OCI-LY7 (cell line): Measurements from ENCODE around the gene TMEM184A. TPM values are rescaled to one million over a fixed set of nuclear protein-coding genes. Genes with fewer than 3 reads are reported as not detected.

Experiments used
- BruUV-seq: library from RNA; stranded (reverse); fragments of 400-500 nt; replicated peaks from 2 replicates; lab custom pipeline; 2021; lab: Mats Ljungman, UMichigan
- CTCF ChIA-PET: fragments of 300-600 bp; sonication (Branson Sonifier 250); formaldehyde crosslinking; loops from one replicate; lab custom pipeline; 2022; ENCODE audit warnings: antibody characterized with exemption; ENCODE audit not compliant: unreplicated experiment; lab: Charles Lee
- POLR2A ChIA-PET: fragments of 300-600 bp; sonication (Branson Sonifier 250); formaldehyde crosslinking; loops from one replicate; lab custom pipeline; 2022; ENCODE audit warnings: antibody characterized with exemption; lab: Charles Lee
- DNase-seq: peaks from one replicate; pipeline ENCODE4 v3.0.0-alpha.2; 2015; ENCODE audit warnings: low spot score
- H2AFZ ChIP-seq: fragments of 200-600 bp; sonication (generic), shearing (Covaris generic); 2 replicates; pipeline ENCODE4 v1.6.1; 2014; ENCODE audit warnings: mild to moderate bottlenecking, antibody characterized with exemption, low read length, moderate library complexity
- H3K27ac ChIP-seq: fragments of 200-600 bp; sonication (generic); 2 replicates; pipeline ENCODE4 v1.5.1; 2014; ENCODE audit warnings: mixed run types, low read depth, mild to moderate bottlenecking, moderate library complexity, low read length, inconsistent platforms; ENCODE audit not compliant: poor library complexity, severe bottlenecking
- H3K36me3 ChIP-seq: fragments of 200-600 bp; sonication (generic); 2 replicates; pipeline ENCODE4 v1.6.1; 2014; ENCODE audit warnings: mild to moderate bottlenecking, antibody characterized with exemption, low read length, moderate library complexity, mixed read lengths; ENCODE audit not compliant: insufficient read depth
- H3K4me1 ChIP-seq: fragments of 200-600 bp; sonication (generic); 2 replicates; pipeline ENCODE4 v1.5.1; 2014; ENCODE audit warnings: mild to moderate bottlenecking, low read length; ENCODE audit not compliant: insufficient read depth, poor library complexity, severe bottlenecking
- H3K4me2 ChIP-seq: fragments of 200-600 bp; sonication (generic); 2 replicates; pipeline ENCODE4 v1.6.1; 2014; ENCODE audit warnings: mild to moderate bottlenecking, low read length
- H3K4me3 ChIP-seq: fragments of 200-600 bp; sonication (generic); 2 replicates; pipeline ENCODE4 v1.5.1; 2014; ENCODE audit warnings: mild to moderate bottlenecking, low read depth, low read length; ENCODE audit not compliant: poor library complexity, severe bottlenecking
- H3K79me2 ChIP-seq: fragments of 200-600 bp; sonication (generic); 2 replicates; pipeline ENCODE4 v1.6.1; 2016; ENCODE audit warnings: low read depth, mild to moderate bottlenecking, low read length, moderate library complexity, mixed read lengths; ENCODE audit not compliant: insufficient read depth
- H3K9me2 ChIP-seq: fragments of 200-600 bp; sonication (generic); 2 replicates; pipeline ENCODE4 v1.6.1; 2016; ENCODE audit warnings: mild to moderate bottlenecking, low read length, mixed read lengths; ENCODE audit not compliant: insufficient read depth
- H3K9me3 ChIP-seq: fragments of 200-600 bp; sonication (generic); 2 replicates; pipeline ENCODE4 v1.6.1; 2014; ENCODE audit warnings: mild to moderate bottlenecking, mixed run types, low read length, mixed read lengths
- H4K20me1 ChIP-seq: fragments of 200-600 bp; sonication (generic); 2 replicates; pipeline ENCODE4 v1.6.1; 2014; ENCODE audit warnings: mild to moderate bottlenecking, antibody characterized with exemption, low read length, moderate library complexity, mixed read lengths; ENCODE audit not compliant: insufficient read depth
- EZH2phosphoT487 ChIP-seq: fragments of 200-600 bp; sonication (generic); IDR thresholded peaks from 2 replicates; pipeline ENCODE4 v1.6.1; 2018; ENCODE audit warnings: low read depth, borderline replicate concordance, mild to moderate bottlenecking, mixed run types, antibody characterized with exemption, low read length, moderate library complexity, mixed read lengths
- intact Hi-C: fragments of 100-400 bp; cut with micrococcal nuclease; formaldehyde crosslinking; loops from one replicate; pipeline ENCODE4 v1.10.0; 2022; ENCODE audit not compliant: unreplicated experiment
- total RNA-seq, 2 experiments: library from RNA; depleted of rRNA in 1 of 2; stranded (reverse); fragments of >200 nt in 1 of 2; shearing (Covaris generic) in 1 of 2; gene quantifications; 2 replicates each; pipeline ENCODE4 v1.2.3, GENCODE V29; 2014 to 2022
- TF ChIP-seq, protein P1 (sequence below): fragments of 200-600 bp; sonication (generic); conservative IDR thresholded peaks from 2 replicates; pipeline ENCODE4 v1.5.1; 2014; ENCODE audit warnings: mild to moderate bottlenecking, antibody characterized with exemption, low read length, moderate library complexity, mixed read lengths

TMEM184A gene
- total RNA-seq, 2 experiments from 2014 or later = 0.19 TPM; not detected in 1

DNA sequence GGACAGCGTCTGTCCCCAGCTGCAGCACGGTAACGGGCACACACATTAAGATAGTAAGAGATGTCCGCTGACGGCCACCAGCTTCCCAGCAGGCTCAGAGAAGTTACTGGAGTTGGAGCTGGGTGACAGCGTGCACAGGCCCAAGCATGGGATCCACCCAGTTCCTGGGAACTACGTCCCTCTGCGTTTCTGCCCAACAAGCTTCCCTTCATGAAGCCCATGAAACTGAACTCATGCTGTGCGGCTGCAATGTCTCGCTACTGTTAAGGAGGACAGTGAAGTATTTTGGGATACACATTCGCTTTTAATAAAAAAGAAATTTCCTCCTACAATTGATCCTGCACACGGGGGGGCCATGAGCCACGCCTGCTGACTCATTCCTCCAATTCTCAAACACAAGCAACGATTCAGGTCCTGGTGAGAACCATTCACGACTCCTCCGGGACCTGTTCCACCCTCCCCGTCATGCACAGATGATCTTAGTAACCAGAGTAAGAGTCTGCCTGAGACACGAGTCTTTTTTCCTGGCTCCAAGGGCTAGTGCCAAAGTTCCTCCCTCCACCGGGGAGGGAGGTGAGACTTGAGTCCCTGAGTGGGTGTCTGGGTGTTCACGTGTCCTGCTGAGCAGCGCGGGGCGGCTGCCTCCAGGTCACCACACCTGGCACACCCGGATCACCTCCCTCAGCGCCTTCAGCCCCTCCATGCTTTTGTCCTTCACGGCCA lies 11.2 kb upstream of the TMEM184A start:
- ChIA-PET CTCF (no interaction called here), POLR2A (interaction anchor here (0.7 kb wide), 1 partner anchor 104 kb away, joined by 3 read pairs; no protein-coding TSS in a partner anchor)
- Histone ChIP-seq H3K4me1 (peaks cover 27% of the 10 kb centered on the region), H3K36me3 (peaks cover 32% of the 10 kb centered on the region), H3K4me3 (no peak overlapping the region), H3K4me2 (peak overlapping the region; percentile 23; the same call in 1 of the 2 replicates), H3K9me2 (no peaks in the 10 kb centered on the region), H3K27ac (no peak overlapping the region), H4K20me1 (no peaks in the 10 kb centered on the region), H3K9me3 (no peaks in the 10 kb centered on the region), H3K79me2 (peaks cover 17% of the 10 kb centered on the region; the same call in 1 of the 2 replicates), H2AFZ (no peak overlapping the region)
- intact Hi-C loops = no loop called here
- no peak for DNase-seq
- TF ChIP-seq, protein P1, sequence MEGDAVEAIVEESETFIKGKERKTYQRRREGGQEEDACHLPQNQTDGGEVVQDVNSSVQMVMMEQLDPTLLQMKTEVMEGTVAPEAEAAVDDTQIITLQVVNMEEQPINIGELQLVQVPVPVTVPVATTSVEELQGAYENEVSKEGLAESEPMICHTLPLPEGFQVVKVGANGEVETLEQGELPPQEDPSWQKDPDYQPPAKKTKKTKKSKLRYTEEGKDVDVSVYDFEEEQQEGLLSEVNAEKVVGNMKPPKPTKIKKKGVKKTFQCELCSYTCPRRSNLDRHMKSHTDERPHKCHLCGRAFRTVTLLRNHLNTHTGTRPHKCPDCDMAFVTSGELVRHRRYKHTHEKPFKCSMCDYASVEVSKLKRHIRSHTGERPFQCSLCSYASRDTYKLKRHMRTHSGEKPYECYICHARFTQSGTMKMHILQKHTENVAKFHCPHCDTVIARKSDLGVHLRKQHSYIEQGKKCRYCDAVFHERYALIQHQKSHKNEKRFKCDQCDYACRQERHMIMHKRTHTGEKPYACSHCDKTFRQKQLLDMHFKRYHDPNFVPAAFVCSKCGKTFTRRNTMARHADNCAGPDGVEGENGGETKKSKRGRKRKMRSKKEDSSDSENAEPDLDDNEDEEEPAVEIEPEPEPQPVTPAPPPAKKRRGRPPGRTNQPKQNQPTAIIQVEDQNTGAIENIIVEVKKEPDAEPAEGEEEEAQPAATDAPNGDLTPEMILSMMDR = no peak
- TF ChIP-seq EZH2phosphoT487 = no peak
- no TSS peak for BruUV-seq

DNA sequence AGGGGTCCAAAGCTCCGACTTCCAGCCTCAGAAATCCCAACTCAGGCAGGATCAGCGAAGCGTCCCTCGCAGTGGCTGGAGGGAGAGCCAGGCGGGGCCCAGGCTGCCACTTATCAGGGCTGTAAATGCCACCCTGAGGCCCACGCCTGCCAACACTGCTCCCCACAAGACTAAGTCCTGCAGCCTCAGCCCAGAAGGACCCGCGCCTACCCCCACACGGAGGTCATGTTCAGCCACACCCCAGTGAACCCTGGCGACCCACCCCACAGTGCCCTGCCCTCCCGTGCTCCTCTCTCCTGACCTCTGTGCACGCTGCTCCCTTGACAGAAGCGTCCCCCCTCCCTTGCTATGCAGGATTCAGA lies 10.7 kb upstream of the TMEM184A start:
- Histone ChIP-seq H3K36me3 (peaks cover 32% of the 10 kb centered on the region), H4K20me1 (no peaks in the 10 kb centered on the region), H3K4me1 (peaks cover 27% of the 10 kb centered on the region), H3K9me3 (no peaks in the 10 kb centered on the region), H2AFZ (no peak overlapping the region), H3K9me2 (no peaks in the 10 kb centered on the region), H3K4me2 (no peak overlapping the region), H3K27ac (no peak overlapping the region), H3K79me2 (peaks cover 17% of the 10 kb centered on the region; the same call in 1 of the 2 replicates), H3K4me3 (no peak overlapping the region)
- ChIA-PET POLR2A (interaction anchor here (0.7 kb wide), 1 partner anchor 103 kb away, joined by 3 read pairs; no protein-coding TSS in a partner anchor), CTCF (no interaction called here)
- no peak for DNase-seq
- intact Hi-C loops = no loop called here
- no TSS peak for BruUV-seq
- TF ChIP-seq, protein P1 = no peak
- no peak for TF ChIP-seq EZH2phosphoT487

DNA sequence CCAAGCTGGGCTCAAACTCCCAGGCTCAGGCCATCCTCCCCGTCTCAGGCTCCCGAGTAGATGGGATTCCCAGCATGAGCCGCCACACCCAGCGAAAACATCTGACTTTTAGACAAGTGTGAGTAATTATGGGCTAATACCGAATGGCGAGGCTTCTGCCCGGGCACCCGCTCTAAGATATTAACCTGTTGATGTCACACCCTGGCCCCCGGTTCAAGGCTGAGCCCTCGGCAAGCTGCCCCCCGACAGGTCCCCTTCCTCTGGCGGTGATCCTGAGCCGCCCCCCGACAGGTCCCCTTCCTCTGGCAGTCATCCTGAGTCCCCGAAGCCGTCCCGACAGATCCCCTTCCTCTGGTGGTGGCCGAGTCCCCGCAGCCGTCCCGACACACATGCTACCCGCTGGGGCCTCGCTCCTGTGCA lies 8.6 kb upstream of the TMEM184A start:
- BruUV-seq = no TSS peak
- Histone ChIP-seq H3K4me3 (no peak overlapping the region), H3K36me3 (peaks cover 32% of the 10 kb centered on the region), H3K27ac (no peak overlapping the region), H3K79me2 (peaks cover 14% of the 10 kb centered on the region; the same call in 1 of the 2 replicates), H3K4me1 (peaks cover 21% of the 10 kb centered on the region), H3K4me2 (no peak overlapping the region), H2AFZ (no peak overlapping the region), H4K20me1 (no peaks in the 10 kb centered on the region), H3K9me3 (no peaks in the 10 kb centered on the region), H3K9me2 (no peaks in the 10 kb centered on the region)
- intact Hi-C loops = no loop called here
- ChIA-PET CTCF (no interaction called here), POLR2A (no interaction called here)
- DNase-seq = no peak
- TF ChIP-seq EZH2phosphoT487 = no peak
- TF ChIP-seq, protein P1 = no peak
